HG03064 (cell line): ENCODE data around the gene BICRA.
A peak's percentile ranks its signal among the peaks of the same experiment; 100 is the strongest.
"Not testable (repeated sequence)": the region's sequence is repeated elsewhere in the genome, so short reads cannot be mapped to it uniquely, and the experiment has no call there.

ENCODE experiments used
- ATAC-seq: cut with Tn5 transposase; IDR thresholded peaks from one replicate; pipeline ENCODE4 v1.9.1; 2021; ENCODE audit warnings: low read depth; ENCODE audit not compliant: unreplicated experiment

The BICRA gene

DNA sequence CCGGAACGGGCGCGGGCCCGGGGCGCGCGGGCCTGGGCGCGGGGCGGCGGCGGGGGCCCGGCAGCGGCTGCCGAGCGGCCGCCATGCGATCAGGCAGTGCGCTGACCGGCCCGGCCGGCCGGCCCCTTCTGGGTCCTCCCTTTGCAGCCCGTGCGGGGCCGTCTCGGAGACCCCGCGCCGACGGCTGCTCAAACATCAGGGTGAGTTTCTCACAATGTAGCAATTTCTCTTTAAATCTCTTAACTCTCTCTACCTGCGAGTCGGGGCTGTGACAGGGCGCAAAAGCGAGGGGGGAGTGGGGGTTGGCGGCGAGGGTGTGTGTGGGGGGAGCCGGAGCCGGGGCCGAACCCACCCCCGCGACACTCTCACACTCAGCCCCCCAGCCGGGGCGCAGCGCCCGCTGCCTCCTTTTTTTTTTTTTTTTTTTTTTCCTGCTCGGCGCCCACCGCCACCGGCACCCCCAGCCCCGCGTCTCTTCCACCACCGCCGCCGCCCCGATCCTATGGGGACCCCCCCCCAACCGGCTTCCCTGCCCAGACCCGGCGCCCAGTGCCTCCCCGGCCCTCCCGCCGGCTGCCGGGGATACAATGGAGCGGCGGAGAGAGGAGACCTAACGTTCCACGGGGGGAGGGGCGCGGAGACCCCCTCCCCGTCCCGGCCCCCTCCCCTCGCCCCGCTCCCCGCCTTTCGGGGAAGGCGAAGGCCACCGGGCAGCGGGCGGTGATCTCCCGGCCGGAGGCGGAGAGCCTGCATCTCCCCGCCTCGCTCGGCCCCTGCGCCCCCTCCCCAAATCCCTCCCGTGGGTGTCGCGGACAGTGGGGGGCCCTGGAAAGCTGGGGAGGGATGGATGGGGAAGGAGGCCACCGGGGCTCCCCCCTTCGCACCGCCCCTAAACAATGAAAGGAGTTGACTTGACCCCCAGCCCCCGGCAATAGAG, at the start of gene BICRA:
BICRA (plus strand) TSS at position 166 of the 937 bp plus-strand sequence. CDS start 64,441 bp downstream, outside the sequence.
- peak; percentile 38 for ATAC-seq

DNA sequence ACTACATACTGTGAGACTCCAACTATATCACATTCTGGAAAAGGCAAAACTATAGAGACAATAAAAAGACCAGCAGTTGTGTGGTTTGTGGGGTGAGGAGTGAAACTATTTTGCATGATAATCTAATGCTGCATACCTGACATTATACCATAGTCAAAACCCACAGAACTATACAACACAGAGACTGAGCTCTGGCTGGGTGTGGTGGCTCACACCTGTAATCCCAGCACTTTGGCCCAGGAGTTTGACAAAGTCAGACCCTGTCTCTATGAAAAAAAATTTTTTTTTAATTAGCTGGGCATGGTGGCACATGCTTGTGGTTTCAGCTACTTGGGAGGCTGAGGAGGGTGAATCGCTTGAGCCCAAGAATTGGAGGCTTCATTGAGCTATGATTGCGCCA, 47.9 kb upstream of the BICRA start:
- no peak for ATAC-seq

DNA sequence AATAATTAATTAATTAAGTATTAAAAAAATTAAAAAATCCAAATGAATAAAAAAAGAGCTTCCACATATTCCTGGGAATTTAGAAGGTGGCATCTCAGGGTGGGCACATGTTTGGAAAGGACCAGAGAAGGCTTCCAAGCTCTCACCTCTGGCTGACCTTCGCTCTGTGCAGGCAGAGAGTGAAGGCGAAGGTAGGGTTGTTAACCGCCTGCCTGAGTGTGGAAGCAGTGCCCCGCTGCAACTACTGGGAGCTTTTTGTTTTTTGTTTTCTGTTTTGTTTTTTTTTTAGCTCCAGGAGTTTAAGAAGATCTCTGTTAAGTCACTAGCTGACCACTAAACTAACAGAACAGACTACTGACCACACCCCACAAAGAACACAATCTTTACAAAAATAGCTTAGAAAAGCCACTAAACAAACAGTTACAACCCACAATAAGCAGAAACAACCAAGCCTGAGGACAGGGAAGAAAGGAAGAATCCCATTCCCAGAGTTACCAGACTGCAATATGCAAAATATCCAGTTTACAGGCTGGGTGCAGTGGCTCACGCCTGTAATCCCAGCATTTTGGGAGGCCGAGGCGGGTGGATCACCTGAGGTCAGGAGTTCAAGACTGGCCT, 47.4 kb upstream of the BICRA start:
- ATAC-seq, result no peak

DNA sequence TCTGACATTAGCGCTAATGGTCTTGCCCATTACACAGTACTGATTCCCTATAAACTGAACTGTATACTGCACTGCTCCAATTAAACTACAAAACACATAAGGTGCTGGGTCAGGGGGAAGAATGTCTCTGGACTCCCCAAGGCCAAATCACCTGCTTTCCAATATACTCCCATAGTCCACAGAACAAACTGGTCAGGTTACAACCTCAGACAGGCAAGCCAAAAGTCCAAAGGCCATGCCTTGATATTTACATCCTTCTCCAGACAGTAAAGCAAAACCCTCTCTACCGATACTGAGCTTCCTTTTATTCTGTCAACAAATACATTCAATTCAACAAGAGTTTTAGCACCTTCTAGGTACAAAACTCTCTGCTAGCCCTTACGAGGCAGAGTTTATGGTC, 44.9 kb upstream of the BICRA start:
- no peak for ATAC-seq

DNA sequence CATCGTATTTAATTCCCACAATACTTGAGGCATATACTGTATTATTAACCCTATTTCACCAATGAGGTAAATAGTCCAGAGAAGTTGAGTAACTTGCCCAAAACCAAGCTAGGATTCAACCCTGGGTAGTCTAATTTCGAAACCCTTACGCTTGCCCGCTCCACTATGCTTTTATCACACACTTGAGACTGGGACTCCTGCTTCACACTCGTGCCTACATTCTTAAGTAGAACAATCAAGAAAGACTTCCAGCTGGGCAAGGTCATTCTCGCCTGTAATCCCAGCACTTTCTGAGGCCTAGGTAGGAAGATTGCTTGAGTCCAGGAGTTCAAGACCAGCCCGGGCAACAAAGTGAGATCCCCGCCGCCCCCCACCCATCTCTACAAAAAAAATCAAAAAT, 39.6 kb upstream of the BICRA start:
- no peak for ATAC-seq

DNA sequence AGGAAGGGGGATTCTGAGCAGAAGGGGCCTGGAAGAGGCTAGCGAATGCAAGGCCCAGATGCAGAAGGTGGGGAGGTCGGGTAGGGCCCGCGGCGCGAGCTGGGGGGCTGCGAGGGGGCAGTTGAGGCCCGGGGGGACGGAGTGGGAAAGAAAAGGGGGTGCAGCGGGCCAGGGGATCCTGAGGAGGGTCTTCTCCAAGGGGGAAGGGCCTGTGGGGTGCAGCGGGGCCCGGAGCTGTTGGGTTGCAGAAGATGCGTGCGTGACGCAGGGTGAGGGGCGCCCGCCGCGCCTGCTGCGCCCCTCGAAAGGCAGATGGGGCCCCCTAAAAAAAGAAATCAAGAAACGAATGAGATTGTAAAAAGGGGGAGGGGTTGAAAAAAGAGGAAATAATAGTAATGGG, 36.3 kb upstream of the BICRA start:
- ATAC-seq, result no peak

DNA sequence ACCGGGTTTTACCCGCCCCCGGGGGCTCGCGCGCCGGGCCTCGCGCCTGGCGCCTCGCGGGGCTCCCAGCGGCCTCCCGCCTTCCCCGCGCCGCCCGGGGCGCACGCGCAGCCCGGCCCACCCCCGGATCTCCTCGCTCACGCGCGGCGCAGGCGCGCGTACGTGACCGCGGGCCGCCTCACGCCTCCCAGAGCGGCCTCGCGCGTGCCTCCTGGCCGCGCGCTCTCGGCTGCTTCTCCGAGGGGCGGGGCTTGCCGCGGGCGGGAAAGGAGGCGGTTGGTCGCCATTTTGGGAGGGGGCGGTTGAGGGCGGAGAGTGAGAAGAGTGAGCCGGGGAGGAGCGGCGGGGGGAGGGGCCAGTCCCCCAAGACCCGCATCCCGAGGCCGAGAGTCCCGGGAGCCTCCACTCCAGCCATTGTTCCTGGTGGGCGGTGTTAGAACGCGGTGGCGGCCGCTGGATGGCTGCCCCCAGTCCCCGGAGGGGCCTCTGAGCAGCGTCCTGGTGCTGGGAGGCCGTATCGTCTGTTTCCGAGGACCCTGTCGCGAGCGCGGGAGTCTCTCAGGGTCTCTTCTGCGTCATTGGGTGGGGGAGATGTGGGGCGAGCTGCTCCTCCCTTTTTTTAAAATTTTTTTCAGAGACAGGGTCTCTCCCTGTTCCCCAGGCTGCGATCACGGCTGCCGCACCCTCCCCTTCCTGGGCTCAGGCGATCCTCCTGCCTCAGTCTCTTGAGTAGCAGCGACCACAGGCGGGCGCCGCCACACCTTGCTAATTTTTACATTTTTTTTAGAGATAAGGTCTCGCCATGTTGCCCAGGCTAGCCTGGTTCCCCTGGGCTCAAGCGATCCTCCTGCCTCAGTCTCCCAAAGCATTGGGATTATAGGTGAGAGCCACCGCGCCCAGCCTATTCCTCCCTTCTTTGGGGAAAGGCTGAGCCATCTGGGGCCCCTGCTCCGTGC, 35.6 kb upstream of the BICRA start, which contains the start of gene ZNF541:
ZNF541 (minus strand) TSS at position 78 of the 956 bp plus-strand sequence. CDS start 17,292 bp downstream, outside the sequence.
- no peak for ATAC-seq

DNA sequence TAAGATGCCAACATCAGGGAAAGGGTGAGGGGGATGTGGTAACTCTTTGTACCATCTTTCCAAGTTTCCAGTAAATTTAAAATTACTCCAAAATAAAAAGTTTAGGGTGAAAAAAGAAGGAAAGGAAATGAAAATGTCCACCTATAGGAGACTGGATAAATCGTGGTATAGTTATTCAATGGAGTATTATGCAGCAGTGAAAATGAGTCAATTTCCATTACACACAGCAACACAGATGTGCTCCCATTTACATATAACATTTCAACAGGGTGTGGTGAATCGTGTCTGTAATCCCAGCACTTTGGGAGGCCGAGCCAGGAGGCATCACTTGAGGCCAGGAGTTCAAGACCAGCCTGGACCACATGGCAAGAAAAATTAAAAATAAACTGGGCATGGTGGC, 28.5 kb upstream of the BICRA start:
- no peak for ATAC-seq

DNA sequence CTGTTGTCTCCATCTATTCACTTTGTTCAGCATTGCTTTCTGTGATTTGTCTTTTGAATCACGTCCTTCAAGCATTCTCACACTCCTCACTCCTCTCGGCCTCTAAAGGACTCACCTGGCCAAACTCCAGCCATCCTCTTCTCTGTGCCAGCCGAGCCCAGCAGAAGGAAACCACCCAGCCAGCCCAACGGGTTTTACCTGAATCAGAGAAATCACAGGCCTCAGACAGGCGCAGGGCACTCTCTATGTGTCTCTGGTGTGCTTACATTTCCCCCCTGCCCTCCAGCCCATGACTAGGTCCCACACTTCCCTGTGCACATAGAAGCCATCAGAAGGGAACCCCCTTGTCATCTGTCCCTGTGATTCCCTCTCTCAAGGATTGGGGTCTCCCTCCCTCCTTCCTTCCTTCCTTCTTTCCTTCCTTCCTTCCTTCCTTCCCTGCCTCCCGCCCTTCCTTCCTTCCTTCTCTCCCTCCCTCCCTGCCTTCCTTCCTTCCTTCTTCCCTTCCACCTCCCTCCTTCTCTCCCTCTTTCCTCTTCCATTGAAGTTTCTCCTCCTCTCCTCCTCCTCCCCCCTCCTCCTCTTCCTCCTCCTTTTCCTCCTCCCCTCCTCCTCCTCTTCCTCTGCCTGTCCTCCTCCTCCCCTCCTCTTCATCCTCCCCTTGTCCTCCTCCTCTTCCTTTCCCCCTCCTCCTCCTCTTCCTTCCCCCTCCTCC, 27.2 kb upstream of the BICRA start:
- no peak for ATAC-seq

DNA sequence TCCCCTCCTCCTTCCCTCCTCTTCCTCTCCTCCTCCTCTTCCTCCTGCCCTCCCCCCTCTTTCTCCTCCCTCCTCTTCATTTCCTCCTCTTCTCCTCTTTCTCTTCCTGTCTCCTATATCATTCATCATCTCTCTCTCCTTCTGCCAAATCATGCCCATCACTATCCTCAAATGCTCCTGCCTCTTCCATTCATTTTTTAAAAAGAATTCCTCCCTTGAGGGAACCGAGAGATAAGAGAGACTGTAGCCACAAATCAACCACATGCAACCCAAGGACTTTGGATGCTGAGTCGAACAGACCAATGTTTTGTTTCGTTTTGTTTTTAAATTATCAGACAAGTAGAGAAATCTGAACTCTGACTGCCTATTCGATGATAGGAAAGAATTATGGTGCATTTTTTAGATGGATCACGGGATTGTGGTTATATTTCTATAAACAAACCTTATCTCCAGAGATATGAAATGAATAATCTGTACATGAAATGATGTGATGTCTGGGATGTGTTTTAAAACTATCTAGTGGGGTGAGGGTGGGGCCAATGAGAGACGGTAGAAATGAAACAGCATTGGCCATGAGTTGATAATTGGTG, 26.5 kb upstream of the BICRA start:
- ATAC-seq, result no peak

DNA sequence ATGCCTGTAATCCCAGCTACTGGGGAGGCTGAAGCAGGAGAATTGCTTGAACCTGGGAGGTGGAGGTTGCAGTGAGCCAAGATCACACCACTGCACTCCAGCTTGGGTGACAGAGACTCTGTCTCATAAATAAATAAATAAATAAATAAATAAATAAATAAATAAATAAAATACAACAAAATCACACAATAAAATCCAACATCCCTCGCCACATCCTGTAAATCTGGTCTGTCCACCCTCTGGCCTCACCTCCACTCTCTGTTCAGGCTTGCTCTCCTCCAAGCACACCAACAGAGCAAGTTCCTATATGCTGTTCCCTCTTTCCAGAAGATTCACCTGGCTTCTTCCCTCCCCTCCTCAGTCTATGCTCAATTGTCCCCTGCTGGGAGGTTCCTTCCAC, 25.8 kb upstream of the BICRA start:
- not testable (repeated sequence) for ATAC-seq

DNA sequence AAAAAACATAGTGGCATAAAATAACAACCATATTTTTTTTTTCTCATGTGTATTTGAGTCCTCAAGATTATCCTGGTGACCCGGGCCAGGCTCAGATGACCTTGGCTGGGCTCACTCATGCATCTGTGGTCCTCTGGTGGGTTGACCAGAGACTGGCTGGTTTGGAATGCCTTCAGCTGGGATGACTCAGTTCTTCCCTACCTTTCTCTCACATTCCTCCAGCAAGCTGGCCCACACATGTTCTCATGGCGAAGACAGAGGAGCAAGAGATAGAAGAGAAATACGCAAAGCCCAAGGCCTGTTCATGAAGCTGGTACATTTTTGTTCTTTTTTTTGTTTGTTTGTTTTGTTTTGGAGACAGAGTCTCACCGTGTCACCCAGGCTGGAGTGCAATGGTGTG, 21.6 kb upstream of the BICRA start:
- ATAC-seq, result no peak

DNA sequence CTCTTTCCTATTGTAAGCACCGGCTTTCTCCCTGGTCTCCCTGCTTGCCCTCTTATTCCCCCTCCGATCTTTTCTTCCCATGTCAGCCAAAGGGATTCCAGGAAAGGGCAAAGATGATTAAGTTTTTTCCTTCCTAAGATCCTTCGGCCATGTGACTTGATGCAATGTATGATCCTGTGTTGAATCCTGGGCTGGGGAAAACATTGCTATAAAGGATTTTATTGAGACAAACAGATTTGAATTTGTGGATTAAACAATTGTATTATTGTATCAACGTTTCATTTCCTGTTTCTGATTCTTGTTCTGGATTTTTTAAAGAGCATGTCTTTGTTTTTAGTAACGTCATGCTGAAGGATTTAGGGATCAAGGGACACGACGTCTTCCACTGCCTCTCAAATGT, 19.1 kb upstream of the BICRA start:
- no peak for ATAC-seq

DNA sequence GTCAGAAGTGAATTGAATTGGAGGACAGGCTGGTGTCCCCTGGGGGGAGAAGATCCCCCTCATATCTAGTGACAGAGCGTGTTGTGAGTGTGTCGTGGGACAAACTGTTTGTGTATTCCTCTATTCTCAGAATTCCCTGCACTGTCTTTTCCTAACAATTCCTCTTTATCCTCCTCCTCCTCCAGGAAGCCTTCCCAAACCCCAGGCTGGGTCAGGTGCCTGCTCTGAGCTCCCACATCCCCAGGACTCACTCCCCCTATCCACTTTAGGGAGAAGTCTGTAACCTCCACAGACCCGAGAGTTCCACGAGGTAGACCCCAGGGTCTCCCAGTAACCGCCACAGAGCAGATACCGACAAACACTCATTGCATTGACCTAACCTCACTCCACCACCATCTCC, 15.1 kb upstream of the BICRA start:
- ATAC-seq, result no peak

DNA sequence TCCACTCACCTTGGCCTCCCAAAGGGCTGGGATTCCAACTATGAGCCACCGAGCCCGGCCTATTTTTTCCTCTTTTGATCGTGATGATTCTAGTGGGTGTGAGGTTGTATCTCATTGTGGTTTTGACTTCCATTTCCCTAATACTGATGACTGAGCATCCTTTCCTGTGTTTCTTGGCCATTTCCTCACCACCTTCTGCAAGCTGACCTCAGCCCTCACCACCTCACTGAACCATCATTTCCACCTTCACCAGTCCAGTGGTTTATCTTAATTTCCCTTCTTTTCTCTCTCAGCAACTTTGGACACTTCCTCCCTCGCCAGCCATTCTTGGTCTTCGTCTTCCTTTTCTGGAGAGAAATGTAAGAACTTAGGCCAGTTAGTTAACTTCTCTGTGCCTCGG, 13.0 kb upstream of the BICRA start:
- no peak for ATAC-seq

DNA sequence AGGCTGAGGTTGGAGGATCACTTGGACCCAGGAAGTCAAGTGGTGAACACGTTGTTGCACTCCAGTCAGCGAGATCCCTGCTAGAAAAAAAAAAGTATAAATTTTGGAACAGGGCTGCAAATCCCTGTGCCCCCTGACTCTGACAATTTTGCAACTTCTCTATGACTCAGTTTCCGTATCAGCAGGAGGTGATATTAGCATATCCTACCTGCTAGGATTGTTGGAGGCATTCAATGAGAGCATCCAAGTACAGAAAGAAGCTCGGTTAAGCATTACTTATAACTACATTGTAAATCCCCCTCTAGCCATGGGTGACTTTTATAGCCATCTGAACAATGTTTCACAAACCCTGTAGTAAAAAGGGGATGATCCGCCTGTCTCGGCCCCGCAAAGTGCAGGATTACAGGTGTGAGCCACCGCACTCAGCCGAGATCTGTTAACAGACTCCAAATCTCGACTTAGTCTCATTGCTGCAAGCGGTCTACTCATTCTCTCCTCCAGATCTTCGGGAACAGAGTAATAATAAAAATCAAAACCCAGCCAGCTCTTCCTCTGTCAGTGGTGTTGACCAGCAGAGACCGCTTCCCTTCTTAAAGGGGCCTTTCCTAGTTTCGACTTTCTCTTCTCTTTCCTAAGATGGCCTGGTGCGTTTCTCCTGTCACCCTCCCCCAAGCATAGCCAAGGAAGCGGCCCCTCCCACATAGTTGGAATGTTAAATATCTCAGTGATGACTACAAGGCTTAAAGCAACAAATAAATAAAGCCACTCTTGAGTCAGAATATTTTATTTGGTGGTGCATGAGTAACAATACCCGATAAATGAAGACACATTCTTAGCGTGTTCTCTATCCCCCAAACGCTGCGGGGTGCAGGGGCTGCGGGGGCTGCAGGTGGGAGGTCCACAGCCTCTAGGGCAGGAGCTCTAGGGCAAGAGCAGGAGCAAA, 10.3 kb upstream of the BICRA start:
- ATAC-seq, result no peak

DNA sequence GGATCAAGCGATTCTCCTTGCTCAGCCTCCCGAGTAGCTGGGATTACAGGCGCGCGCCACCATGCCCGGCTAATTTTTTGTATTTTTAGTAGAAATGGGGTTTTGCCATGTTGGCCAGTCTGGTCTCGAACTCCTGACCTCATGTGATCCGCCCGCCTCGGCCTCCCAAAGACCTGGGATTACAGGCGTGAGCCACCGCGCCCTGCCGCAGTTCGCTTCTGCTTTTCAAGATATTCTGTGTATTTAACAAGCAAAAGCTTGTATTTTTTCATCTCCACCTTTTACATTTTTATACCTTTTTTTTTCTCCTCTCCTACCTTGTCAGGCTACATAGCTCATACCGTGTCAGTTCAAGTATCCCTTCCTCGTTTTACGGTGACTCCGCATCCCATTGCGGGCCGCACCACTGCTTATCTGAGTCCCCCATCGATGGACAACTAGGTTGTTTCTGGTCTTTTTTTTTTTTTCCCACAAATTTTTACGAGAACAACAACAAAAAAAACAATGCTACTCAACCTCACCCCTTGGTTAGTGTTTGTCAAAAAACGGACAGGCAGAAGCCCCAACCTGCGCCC, 9.2 kb upstream of the BICRA start:
- not testable (repeated sequence) for ATAC-seq
